Smooth muscle cell (in vitro differentiated cells): ENCODE results near the gene VPS4A. TPM values are rescaled to one million over a fixed set of nuclear protein-coding genes. Genes with fewer than 3 reads are reported as not detected.

Source experiments
- DNase-seq: peaks from one replicate; lab custom pipeline; 2025; ENCODE audit not compliant: unreplicated experiment; lab: John Stamatoyannopoulos, UW
- H2AFZ ChIP-seq: fragments of 200-600 bp; sonication (generic); 2 replicates; pipeline ENCODE4 v1.6.0; 2016; ENCODE audit warnings: antibody characterized with exemption, low read depth, mild to moderate bottlenecking
- H3F3A ChIP-seq: fragments of 200-600 bp; sonication (generic); 2 replicates; pipeline ENCODE4 v1.6.0; 2017; ENCODE audit warnings: antibody characterized with exemption, low read depth
- H3K27ac ChIP-seq: fragments of 200-600 bp; sonication (generic); 2 replicates; pipeline ENCODE4 v1.5.1; 2016; ENCODE audit warnings: low read depth, mild to moderate bottlenecking
- H3K27me3 ChIP-seq: fragments of 200-600 bp; sonication (generic); 2 replicates; pipeline ENCODE4 v1.6.1; 2016; ENCODE audit warnings: low read depth, mild to moderate bottlenecking
- H3K36me3 ChIP-seq: fragments of 200-600 bp; sonication (generic); 2 replicates; pipeline ENCODE4 v1.5.1; 2016; ENCODE audit warnings: low read depth
- H3K4me1 ChIP-seq: fragments of 200-600 bp; sonication (generic); 2 replicates; pipeline ENCODE4 v1.5.1; 2016; ENCODE audit warnings: low read depth
- H3K4me2 ChIP-seq: fragments of 200-600 bp; sonication (generic); 2 replicates; pipeline ENCODE4 v1.6.0; 2016; ENCODE audit warnings: mild to moderate bottlenecking
- H3K4me3 ChIP-seq: fragments of 200-600 bp; sonication (generic); 2 replicates; pipeline ENCODE4 v1.5.1; 2016; ENCODE audit warnings: mild to moderate bottlenecking
- H3K79me2 ChIP-seq: fragments of 200-600 bp; sonication (generic); 2 replicates; pipeline ENCODE4 v1.6.0; 2016; ENCODE audit warnings: low read depth, mild to moderate bottlenecking
- H3K9ac ChIP-seq: fragments of 200-600 bp; sonication (generic); 2 replicates; pipeline ENCODE4 v1.6.0; 2016; ENCODE audit warnings: low read depth
- H3K9me3 ChIP-seq: fragments of 200-600 bp; sonication (generic); replicated peaks from 2 replicates; pipeline ENCODE4 v1.5.1; 2016; ENCODE audit warnings: low read depth
- H4K20me1 ChIP-seq: fragments of 200-600 bp; sonication (generic); 2 replicates; pipeline ENCODE4 v1.6.0; 2016; ENCODE audit warnings: low read depth
- WGBS: methylation state at CpG from one replicate; pipeline ENCODE4 v1.1.7; 2016; ENCODE audit warnings: low lambda C conversion rate; 5-methylcytosine and 5-hydroxymethylcytosine counted together
- polyA plus RNA-seq: library from polyadenylated mRNA; unstranded; fragments of >200 nt; fragmentation: Nextera tagmentation; extraction: Ambion mirVana; gene quantifications from 2 replicates; pipeline ENCODE4 v1.2.1, GENCODE V29; 2016
- total RNA-seq: library from RNA; depleted of rRNA; stranded (reverse); fragments of >200 nt; gene quantifications from 2 replicates; pipeline ENCODE4 v1.2.3, GENCODE V29; 2014
- TF ChIP-seq, protein P1 (sequence below): fragments of 200-600 bp; sonication (generic); IDR thresholded peaks from 2 replicates; pipeline ENCODE4 v1.5.1; 2017; ENCODE audit warnings: borderline replicate concordance, mild to moderate bottlenecking, antibody characterized with exemption; ENCODE audit not compliant: insufficient read depth, poor library complexity, severe bottlenecking

The VPS4A gene
- total and polyA plus RNA-seq, 2 experiments from 2014 or later: 18.7 to 39.9 TPM

DNA sequence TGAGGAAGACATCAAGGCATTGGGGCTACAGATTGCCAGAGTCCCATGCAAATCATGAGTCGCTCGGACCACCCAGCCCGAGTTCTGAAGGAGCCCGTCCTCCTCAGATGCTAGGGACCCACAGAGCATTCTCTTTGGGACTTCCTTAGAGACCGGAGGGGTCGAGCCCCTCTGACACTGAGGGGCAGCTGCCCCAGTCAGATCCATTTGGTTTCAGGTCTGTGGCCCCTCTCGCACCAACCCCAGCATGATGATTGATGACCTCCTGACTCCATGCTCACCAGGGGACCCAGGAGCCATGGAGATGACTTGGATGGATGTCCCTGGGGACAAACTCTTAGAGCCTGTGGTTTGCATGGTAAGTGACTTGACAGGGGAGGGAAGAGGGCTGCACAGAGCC is 11.2 kb downstream of the VPS4A start:
- Histone ChIP-seq H3K4me3 (no peak overlapping the region), H4K20me1 (peaks cover 45% of the 10 kb centered on the region), H3K27ac (no peak overlapping the region), H3K4me2 (no peak overlapping the region), H2AFZ (no peak overlapping the region), H3K4me1 (no peaks in the 10 kb centered on the region), H3K9ac (no peak overlapping the region), H3K36me3 (no peaks in the 10 kb centered on the region), H3F3A (no peaks in the 10 kb centered on the region), H3K9me3 (no peaks in the 10 kb centered on the region), H3K27me3 (no peaks in the 10 kb centered on the region), H3K79me2 (peaks cover 19% of the 10 kb centered on the region)
- DNase-seq: no peak
- TF ChIP-seq, protein P1, sequence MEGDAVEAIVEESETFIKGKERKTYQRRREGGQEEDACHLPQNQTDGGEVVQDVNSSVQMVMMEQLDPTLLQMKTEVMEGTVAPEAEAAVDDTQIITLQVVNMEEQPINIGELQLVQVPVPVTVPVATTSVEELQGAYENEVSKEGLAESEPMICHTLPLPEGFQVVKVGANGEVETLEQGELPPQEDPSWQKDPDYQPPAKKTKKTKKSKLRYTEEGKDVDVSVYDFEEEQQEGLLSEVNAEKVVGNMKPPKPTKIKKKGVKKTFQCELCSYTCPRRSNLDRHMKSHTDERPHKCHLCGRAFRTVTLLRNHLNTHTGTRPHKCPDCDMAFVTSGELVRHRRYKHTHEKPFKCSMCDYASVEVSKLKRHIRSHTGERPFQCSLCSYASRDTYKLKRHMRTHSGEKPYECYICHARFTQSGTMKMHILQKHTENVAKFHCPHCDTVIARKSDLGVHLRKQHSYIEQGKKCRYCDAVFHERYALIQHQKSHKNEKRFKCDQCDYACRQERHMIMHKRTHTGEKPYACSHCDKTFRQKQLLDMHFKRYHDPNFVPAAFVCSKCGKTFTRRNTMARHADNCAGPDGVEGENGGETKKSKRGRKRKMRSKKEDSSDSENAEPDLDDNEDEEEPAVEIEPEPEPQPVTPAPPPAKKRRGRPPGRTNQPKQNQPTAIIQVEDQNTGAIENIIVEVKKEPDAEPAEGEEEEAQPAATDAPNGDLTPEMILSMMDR: no peak
- whole genome bisulfite sequencing: 92% methylated on average over 7 of the region's 7 CpGs

DNA sequence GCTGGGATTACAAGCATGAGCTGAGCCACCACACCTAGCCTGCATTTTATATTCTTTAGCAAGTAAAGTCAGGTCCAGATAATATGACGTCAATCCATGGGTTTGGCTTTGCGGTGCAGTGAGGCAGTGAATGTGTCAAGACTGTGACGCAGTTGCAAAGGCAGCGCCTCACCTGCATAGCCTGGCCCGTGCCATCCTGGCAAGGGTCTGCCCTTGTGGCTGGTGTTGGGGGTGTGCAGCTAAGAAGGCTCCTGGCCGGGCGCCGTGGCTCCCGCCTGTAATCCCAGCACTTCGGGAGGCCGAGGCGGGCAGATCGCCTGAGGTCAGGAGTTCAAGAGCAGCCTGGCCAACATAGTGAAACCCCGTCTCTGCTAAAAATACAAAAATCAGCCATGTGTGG is 12.3 kb downstream of the VPS4A start:
- Histone ChIP-seq H3K27me3 (no peaks in the 10 kb centered on the region), H4K20me1 (peaks cover 47% of the 10 kb centered on the region), H3K4me3 (no peak overlapping the region), H3K4me2 (no peak overlapping the region), H3K79me2 (peaks cover 30% of the 10 kb centered on the region), H3K9ac (no peak overlapping the region), H3K27ac (no peak overlapping the region), H3K4me1 (peaks cover 4% of the 10 kb centered on the region), H3K36me3 (no peaks in the 10 kb centered on the region), H3F3A (peaks cover 2% of the 10 kb centered on the region), H3K9me3 (no peaks in the 10 kb centered on the region), H2AFZ (no peak overlapping the region)
- 98% methylated on average over 14 of the region's 14 CpGs for WGBS
- TF ChIP-seq, protein P1: no peak
- DNase-seq: no peak

DNA sequence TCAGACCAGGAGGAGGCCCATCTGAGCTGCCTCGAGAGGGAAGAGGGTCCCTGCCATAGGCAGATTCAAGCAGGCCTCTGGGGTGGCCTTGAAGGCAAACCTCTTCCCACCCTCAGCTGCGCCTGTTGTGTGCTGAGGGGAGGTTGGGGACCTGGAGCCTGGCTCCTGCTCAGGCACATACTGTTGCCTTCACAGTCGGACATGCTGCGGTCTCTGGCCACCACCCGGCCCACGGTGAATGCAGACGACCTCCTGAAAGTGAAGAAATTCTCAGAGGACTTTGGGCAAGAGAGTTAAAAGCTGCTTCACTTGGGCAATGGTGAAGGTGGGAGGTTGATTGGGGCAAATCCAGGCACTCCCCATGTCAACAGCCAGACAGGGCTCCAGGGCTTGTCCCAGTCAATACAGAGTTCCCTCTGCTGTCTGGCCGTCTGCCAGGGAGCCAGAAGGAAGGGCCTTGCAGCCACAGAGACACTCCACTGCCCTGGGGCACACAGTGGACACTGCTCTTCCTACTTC is 12.9 kb downstream of the VPS4A start:
- WGBS: 89% methylated on average over 8 of the region's 8 CpGs

More for the DNA sequence above, 12.9 kb downstream of the VPS4A start:
- no peaks in the 10 kb centered on the region for H3K27me3 ChIP-seq
- peaks cover 54% of the 10 kb centered on the region for H4K20me1 ChIP-seq
- no peak overlapping the region for H3K4me3 ChIP-seq
- no peak overlapping the region for H2AFZ ChIP-seq
- H3K9ac ChIP-seq: no peak overlapping the region
- peaks cover 36% of the 10 kb centered on the region for H3K79me2 ChIP-seq
- DNase-seq: no peak
- no peak overlapping the region for H3K27ac ChIP-seq
- no peak overlapping the region for H3K4me2 ChIP-seq
- H3F3A ChIP-seq: peaks cover 3% of the 10 kb centered on the region
- H3K9me3 ChIP-seq: no peaks in the 10 kb centered on the region
- H3K36me3 ChIP-seq: no peaks in the 10 kb centered on the region
- peaks cover 10% of the 10 kb centered on the region for H3K4me1 ChIP-seq
- TF ChIP-seq, protein P1: no peak
